ENCODE results near the gene MACIR.

The MACIR gene

DNA sequence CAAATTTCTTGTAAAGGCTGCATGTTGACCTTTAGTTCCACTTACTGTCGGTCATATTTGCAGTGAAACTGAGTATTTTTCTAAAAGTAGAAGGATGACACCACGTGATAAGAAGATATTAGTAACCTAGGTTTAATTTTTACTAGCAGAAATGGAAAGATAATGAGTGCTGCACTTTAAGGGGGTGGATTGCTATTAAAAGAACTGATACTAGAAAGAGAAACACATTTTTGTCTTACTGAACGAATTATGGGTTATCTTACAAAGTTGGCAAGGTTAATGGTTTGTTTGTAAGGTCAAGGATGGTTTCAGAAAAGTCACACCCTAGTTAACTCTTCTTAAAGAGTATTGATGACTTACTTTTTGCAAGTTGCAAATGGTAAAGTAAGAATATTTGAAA is 2.4 kb downstream of the MACIR start:
- Histone ChIP-seq H3K27ac (ENCODE audit: poor library complexity, severe bottlenecking) (no peak overlapping the region), H3K36me3 (ENCODE audit: low read depth) (no peaks in the 10 kb centered on the region), H3K9me3 (ENCODE audit: severe bottlenecking) (no peaks in the 10 kb centered on the region), H3K4me1 (ENCODE audit: insufficient read depth, poor library complexity, severe bottlenecking) (peaks cover 8% of the 10 kb centered on the region), H3K4me3 (ENCODE audit: severe bottlenecking) (no peak overlapping the region), H3K27me3 (ENCODE audit: insufficient read depth, poor library complexity, severe bottlenecking) (no peaks in the 10 kb centered on the region)
- no peak for DNase-seq (ENCODE audit: low spot score)
- no peak for ATAC-seq (ENCODE audit: low read depth)
- TF ChIP-seq, protein P1, sequence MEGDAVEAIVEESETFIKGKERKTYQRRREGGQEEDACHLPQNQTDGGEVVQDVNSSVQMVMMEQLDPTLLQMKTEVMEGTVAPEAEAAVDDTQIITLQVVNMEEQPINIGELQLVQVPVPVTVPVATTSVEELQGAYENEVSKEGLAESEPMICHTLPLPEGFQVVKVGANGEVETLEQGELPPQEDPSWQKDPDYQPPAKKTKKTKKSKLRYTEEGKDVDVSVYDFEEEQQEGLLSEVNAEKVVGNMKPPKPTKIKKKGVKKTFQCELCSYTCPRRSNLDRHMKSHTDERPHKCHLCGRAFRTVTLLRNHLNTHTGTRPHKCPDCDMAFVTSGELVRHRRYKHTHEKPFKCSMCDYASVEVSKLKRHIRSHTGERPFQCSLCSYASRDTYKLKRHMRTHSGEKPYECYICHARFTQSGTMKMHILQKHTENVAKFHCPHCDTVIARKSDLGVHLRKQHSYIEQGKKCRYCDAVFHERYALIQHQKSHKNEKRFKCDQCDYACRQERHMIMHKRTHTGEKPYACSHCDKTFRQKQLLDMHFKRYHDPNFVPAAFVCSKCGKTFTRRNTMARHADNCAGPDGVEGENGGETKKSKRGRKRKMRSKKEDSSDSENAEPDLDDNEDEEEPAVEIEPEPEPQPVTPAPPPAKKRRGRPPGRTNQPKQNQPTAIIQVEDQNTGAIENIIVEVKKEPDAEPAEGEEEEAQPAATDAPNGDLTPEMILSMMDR (IDR thresholded peaks at IDR 0.05; ENCODE audit: poor library complexity, severe bottlenecking): no peak

DNA sequence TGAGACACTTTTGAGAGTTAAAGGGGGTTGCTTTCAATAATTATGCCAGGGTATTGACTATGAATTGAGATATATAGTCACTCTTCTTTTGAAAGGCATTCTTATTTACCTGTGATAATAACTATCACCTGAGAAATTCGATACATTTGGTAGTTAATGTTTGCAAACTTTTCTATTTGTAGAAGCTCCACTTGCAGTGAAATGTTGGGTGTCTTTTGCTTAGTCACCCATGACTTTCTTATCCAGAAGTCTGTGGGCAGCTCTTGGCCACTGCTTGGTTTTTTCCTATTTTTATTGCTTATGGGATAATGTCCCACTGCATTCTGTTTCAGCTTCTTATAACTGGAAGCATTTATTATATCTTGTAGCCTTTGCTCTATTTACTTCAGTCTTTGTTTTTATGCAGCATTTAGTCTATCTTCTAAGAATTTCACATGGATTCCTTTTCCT is 3.9 kb downstream of the MACIR start:
- peaks cover 8% of the 10 kb centered on the region for H3K4me1 ChIP-seq (ENCODE audit: insufficient read depth, poor library complexity, severe bottlenecking)
- no peaks in the 10 kb centered on the region for H3K27me3 ChIP-seq (ENCODE audit: insufficient read depth, poor library complexity, severe bottlenecking)
- no peak for ATAC-seq (ENCODE audit: low read depth)
- TF ChIP-seq, protein P1 (IDR thresholded peaks at IDR 0.05; ENCODE audit: poor library complexity, severe bottlenecking): no peak
- DNase-seq (ENCODE audit: low spot score): no peak
- H3K4me3 ChIP-seq (ENCODE audit: severe bottlenecking): no peak overlapping the region
- no peaks in the 10 kb centered on the region for H3K9me3 ChIP-seq (ENCODE audit: severe bottlenecking)
- H3K36me3 ChIP-seq (ENCODE audit: low read depth): no peaks in the 10 kb centered on the region
- H3K27ac ChIP-seq (ENCODE audit: poor library complexity, severe bottlenecking): no peak overlapping the region

DNA sequence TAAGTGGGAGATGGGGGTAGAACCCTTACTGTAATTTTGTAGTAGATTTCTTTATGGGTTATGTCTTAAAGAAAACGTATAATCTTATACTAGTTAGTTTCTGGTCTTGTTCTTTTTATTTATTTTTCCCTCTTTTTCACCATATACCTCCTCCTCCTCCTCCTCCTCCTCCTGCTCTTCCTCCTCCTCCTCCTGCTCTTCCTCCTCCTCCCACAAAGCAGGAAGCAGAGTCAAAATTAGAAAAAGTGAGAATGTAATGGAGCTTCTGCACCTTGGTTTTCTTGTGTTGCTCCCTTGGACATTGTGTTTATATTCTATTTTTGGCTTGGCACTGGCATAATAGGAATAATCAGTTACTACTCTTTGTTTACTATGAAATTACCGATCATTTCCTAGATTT is 4.5 kb downstream of the MACIR start:
- Histone ChIP-seq H3K4me3 (ENCODE audit: severe bottlenecking) (no peak overlapping the region), H3K27me3 (ENCODE audit: insufficient read depth, poor library complexity, severe bottlenecking) (no peaks in the 10 kb centered on the region), H3K36me3 (ENCODE audit: low read depth) (no peaks in the 10 kb centered on the region), H3K4me1 (ENCODE audit: insufficient read depth, poor library complexity, severe bottlenecking) (peaks cover 8% of the 10 kb centered on the region), H3K27ac (ENCODE audit: poor library complexity, severe bottlenecking) (no peak overlapping the region), H3K9me3 (ENCODE audit: severe bottlenecking) (no peaks in the 10 kb centered on the region)
- TF ChIP-seq, protein P1 (IDR thresholded peaks at IDR 0.05; ENCODE audit: poor library complexity, severe bottlenecking): no peak
- no peak for DNase-seq (ENCODE audit: low spot score)
- no peak for ATAC-seq (ENCODE audit: low read depth)

DNA sequence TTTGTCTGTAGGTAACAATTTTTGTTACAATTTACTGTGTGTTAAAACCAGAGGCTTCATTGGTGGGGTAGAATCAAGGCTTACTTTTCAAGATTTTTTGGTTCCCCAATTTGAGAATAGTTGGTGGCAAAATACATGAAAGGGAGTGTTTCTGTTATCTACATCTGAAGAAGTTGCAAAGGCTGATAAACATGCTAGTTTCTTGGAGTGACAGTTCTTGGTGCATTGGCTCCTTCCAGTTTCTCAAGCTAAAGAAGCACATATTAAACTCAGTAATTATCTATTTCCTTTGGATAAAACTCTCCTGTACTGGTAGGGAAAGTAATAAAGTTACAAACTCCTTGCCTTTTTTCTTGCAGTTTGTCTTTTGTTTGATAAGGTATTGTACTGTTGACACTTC is 5.9 kb downstream of the MACIR start:
- Histone ChIP-seq H3K27me3 (ENCODE audit: insufficient read depth, poor library complexity, severe bottlenecking) (no peaks in the 10 kb centered on the region), H3K27ac (ENCODE audit: poor library complexity, severe bottlenecking) (no peak overlapping the region), H3K4me1 (ENCODE audit: insufficient read depth, poor library complexity, severe bottlenecking) (peaks cover 8% of the 10 kb centered on the region), H3K4me3 (ENCODE audit: severe bottlenecking) (no peak overlapping the region), H3K36me3 (ENCODE audit: low read depth) (no peaks in the 10 kb centered on the region), H3K9me3 (ENCODE audit: severe bottlenecking) (no peaks in the 10 kb centered on the region)
- ATAC-seq (ENCODE audit: low read depth): no peak
- TF ChIP-seq, protein P1 (IDR thresholded peaks at IDR 0.05; ENCODE audit: poor library complexity, severe bottlenecking): no peak
- no peak for DNase-seq (ENCODE audit: low spot score)

DNA sequence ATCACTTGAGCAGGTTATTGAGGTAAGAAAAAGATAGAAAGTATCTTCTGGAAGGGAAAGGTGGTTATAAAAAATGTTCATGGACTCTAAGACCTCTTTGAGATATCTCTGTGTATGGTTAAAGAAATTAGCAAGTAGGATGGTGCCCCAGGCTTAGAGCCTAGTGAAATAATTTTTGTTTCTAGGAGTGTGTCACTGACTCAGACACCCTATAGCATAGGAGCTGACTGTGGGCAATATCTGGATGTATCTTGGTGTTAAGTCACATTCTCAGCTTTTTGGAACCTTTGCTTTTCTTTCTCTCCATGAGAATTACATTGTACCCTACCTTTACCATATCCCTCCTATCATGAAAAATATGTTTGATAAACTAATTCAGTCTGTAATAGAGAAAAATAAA is 12.0 kb downstream of the MACIR start:
- Histone ChIP-seq H3K27me3 (ENCODE audit: insufficient read depth, poor library complexity, severe bottlenecking) (no peaks in the 10 kb centered on the region), H3K4me1 (ENCODE audit: insufficient read depth, poor library complexity, severe bottlenecking) (no peaks in the 10 kb centered on the region), H3K36me3 (ENCODE audit: low read depth) (no peaks in the 10 kb centered on the region), H3K27ac (ENCODE audit: poor library complexity, severe bottlenecking) (no peak overlapping the region), H3K9me3 (ENCODE audit: severe bottlenecking) (no peaks in the 10 kb centered on the region), H3K4me3 (ENCODE audit: severe bottlenecking) (no peak overlapping the region)
- DNase-seq (ENCODE audit: low spot score) (no peak), ATAC-seq (ENCODE audit: low read depth) (no peak)
- TF ChIP-seq, protein P1 (IDR thresholded peaks at IDR 0.05; ENCODE audit: poor library complexity, severe bottlenecking): no peak

Data from RWPE2 (cell line).